Astrocyte of the cerebellum (primary cell): ENCODE results near the gene SEMA5A.

Source experiments
- DNase-seq: peaks from one replicate; pipeline ENCODE4 v3.0.0-alpha.2; 2011; ENCODE audit warnings: low read depth
- H3K4me3 ChIP-seq: 2 replicates; pipeline ENCODE4 v1.5.1; 2011; ENCODE audit warnings: mild to moderate bottlenecking, low read depth, low read length, moderate library complexity
- in situ Hi-C: cut with HindIII; loops from 2 replicates; pipeline ENCODE4 v1.10.0; 2017; ENCODE audit warnings: low sequenced_read_pairs
- TF ChIP-seq, protein P1 (sequence below): IDR thresholded peaks from 2 replicates; pipeline ENCODE4 v1.5.1; 2012; ENCODE audit warnings: low read length, low read depth, moderate library complexity, mild to moderate bottlenecking; ENCODE audit errors: missing control alignments

The SEMA5A gene

DNA sequence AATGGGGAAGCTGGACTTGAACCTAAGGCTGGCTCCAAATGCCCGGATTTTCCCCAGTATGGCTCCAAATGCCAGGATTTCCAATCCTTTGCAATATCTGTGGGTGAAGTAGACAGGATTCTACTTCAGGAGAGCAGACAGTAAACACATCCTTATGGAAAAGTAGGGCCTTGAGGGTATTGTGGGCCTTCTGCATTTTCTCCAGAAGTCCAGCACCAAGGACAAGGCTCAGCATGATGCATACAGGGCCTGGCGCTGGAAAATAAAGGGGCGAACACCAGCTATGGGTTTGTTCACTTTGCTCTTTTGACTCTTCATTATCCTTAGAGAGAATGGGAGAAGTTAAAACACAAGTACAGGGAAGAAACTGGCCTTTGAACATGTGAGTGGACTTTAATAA lies 347.5 kb downstream of the SEMA5A start:
- H3K4me3 ChIP-seq, result no peak overlapping the region
- no peak for DNase-seq
- in situ Hi-C loops, result no loop called here
- TF ChIP-seq, protein P1, sequence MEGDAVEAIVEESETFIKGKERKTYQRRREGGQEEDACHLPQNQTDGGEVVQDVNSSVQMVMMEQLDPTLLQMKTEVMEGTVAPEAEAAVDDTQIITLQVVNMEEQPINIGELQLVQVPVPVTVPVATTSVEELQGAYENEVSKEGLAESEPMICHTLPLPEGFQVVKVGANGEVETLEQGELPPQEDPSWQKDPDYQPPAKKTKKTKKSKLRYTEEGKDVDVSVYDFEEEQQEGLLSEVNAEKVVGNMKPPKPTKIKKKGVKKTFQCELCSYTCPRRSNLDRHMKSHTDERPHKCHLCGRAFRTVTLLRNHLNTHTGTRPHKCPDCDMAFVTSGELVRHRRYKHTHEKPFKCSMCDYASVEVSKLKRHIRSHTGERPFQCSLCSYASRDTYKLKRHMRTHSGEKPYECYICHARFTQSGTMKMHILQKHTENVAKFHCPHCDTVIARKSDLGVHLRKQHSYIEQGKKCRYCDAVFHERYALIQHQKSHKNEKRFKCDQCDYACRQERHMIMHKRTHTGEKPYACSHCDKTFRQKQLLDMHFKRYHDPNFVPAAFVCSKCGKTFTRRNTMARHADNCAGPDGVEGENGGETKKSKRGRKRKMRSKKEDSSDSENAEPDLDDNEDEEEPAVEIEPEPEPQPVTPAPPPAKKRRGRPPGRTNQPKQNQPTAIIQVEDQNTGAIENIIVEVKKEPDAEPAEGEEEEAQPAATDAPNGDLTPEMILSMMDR, result no peak

DNA sequence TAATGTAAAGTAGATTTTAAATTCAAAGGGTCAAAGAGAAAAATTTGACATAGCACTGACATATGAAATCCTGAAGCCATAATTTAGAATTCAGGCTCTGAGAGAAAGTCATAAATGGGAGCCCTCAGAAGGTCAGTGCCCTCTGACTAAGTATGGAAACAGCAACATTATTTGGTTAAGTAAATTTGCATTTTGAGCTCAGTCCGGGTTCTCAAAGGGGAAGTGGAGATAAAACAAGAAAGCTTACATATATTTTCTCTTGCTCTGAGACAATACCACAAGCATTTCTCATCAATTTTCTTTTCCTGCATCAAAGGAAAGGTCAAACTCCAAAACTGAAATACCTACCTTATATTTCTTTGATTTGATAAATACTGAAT lies 348.0 kb downstream of the SEMA5A start:
- in situ Hi-C loops, result no loop called here
- H3K4me3 ChIP-seq, result no peak overlapping the region
- TF ChIP-seq, protein P1, result no peak
- no peak for DNase-seq

DNA sequence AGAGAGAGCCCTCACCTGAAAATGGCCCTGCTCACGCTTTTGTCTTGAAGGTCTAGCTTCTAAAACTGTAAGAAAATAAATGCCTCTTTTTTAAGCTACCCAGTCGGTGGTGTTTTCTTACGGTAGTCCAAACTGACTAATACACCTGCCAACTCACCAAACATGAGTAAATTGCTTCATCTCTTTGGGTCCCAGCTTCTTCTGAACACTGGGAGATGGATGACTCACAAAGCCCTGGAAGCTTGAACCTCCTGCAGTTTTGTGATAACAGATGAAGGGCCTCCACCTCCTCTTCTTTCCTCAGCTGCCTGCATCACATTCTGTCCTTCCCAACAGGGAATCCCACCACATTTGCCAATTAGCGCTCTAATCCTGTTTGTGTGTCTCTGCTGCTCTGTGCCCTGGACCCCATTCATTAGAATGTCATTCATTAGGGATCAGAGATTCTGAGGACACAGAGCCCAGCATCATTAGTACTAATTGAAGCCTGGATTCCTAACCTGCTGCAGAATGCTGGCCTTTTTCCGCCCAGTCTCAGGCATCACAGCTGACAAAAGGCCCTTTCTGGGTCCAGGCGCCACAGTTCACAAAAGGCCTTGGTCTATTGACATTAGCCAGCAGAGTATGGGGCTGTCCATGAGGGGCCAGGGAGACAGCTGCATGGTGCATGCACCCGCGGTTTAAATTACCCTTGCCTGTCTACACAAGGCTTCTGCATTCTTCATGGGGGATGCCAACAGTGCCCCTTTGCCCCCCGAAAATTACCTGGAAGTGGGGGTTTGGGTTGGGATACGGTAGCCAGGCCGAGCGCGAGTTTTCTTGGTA lies 349.3 kb downstream of the SEMA5A start:
- TF ChIP-seq, protein P1, result no peak
- in situ Hi-C loops, result no loop called here
- no peak overlapping the region for H3K4me3 ChIP-seq
- no peak for DNase-seq

DNA sequence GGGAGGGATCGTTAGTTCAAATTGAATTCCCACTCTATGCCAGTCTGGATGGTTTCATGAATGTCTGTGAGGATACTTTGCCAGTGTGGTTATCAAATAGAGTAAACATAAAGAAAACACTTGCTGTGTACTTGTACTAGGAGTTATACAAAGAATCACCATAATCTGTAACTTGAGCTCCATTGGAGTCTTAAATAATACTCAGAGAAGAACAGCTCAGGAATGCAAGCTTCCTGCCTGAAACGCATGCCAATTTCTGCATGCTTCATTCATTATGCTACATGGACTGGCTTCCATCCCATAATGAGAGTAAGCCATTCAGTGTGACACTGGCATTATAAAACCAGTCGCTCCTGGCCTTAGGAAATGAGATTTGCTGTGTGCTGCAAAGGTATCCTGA lies 351.4 kb downstream of the SEMA5A start:
- DNase-seq, result peak; percentile 74
- no peak overlapping the region for H3K4me3 ChIP-seq
- TF ChIP-seq, protein P1, result no peak
- in situ Hi-C loops, result no loop called here

DNA sequence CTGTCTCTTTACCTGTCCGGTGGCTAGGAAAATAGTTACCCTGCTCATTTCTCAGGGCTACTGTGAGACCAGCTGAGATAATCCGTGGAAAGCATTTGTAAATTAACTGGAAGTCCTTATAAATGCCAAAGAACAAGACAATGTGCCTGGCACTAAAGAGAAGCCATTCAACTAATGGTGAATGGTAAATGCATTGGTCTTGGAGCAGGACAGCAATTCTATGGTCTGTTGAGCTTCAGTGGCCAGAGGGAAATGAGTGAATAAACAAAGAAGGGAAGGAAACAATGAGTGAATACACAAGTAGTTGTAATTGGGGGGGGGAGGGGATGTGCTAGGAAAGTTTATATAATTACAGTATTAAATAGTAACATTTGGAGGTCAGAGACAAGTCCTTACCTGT lies 353.6 kb downstream of the SEMA5A start:
- DNase-seq, result no peak
- in situ Hi-C loops, result no loop called here
- TF ChIP-seq, protein P1, result no peak
- H3K4me3 ChIP-seq, result no peak overlapping the region

DNA sequence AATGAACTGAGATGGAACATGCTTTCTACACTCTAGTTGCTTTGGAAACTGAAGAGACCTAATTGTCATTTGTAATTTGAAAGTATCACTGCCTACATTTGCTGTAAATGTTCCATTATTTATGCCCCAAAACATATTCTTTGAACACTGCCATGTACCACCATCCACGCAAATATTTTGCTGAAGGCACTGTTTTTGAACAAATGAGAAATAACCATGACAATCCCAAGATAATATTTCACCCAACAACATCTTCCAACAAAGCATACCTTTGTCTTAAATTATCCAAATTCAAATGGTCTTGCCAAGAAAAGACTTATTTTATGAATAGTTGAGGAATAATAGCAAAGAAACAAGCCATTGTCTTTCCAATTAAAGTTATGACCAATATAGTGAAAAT lies 356.2 kb downstream of the SEMA5A start:
- no peak for DNase-seq
- TF ChIP-seq, protein P1, result no peak
- in situ Hi-C loops, result no loop called here
- H3K4me3 ChIP-seq, result no peak overlapping the region

DNA sequence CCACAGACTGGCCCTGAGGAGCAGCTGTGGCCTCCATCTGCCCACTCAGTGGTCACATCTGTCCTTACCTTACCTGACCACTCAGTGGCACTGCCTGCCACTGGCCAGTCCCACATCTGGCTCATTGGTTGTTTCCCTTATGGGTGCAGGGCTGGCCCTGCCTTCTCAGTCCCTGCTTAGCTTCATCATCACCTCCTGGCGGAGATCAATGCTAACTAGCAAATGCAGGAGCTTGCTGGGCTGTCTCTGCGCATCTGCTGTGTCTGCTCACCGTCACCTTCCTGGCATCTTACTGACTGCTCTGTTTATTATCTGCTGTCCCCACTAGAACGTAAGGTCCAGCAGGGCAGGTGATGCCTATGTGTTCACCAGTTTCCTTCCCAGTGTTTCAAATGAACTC lies 356.9 kb downstream of the SEMA5A start:
- DNase-seq, result no peak
- TF ChIP-seq, protein P1, result no peak
- H3K4me3 ChIP-seq, result no peak overlapping the region
- in situ Hi-C loops, result no loop called here
